Fibroblast of lung (primary cell): Measurements from ENCODE around the gene ITGB4. TPM values are rescaled to one million over a fixed set of nuclear protein-coding genes. Genes with fewer than 3 reads are reported as not detected.

Experiments
- DNase-seq, 2 donors: peaks; one replicate each; pipeline versions ENCODE4 v3.0.0 to v3.0.0-alpha.2; 2010; ENCODE audit warnings: low read depth in 2 of 2
- H2AFZ ChIP-seq: 2 replicates; pipeline ENCODE4 v1.5.1; 2012; ENCODE audit warnings: low read length, control low read depth, inconsistent platforms
- H3K27ac ChIP-seq: 2 replicates; pipeline ENCODE4 v1.5.1; 2011; ENCODE audit warnings: low read length, control low read depth; ENCODE audit not compliant: insufficient read depth
- H3K27me3 ChIP-seq: 2 replicates; pipeline ENCODE4 v1.5.1; 2011; ENCODE audit warnings: mild to moderate bottlenecking, low read length; ENCODE audit not compliant: control insufficient read depth, insufficient read depth
- H3K36me3 ChIP-seq: 2 replicates; pipeline ENCODE4 v1.5.1; 2011; ENCODE audit warnings: low read length; ENCODE audit not compliant: control insufficient read depth, insufficient read depth
- H3K4me1 ChIP-seq: 2 replicates; pipeline ENCODE4 v1.5.1; 2011; ENCODE audit warnings: low read length; ENCODE audit not compliant: control insufficient read depth, insufficient read depth; ENCODE audit errors: extremely low read depth
- H3K4me2 ChIP-seq: 2 replicates; pipeline ENCODE4 v1.5.1; 2011; ENCODE audit warnings: low read length, control low read depth; ENCODE audit not compliant: insufficient read depth; ENCODE audit errors: extremely low read depth
- H3K4me3 ChIP-seq, 4 experiments: fragments of 200-600 bp in 1 of 4; sonication (generic) in 1 of 4; replicated peaks in 1 of 4; 2 replicates each; pipeline ENCODE4 v1.5.1; 2011 to 2016; ENCODE audit warnings: low read length in 4 of 4, low read depth in 3 of 4, mild to moderate bottlenecking in 3 of 4, control low read depth in 2 of 4, inconsistent platforms in 1 of 4, mixed read lengths in 1 of 4; ENCODE audit not compliant: insufficient read depth in 1 of 4; ENCODE audit errors: control extremely low read depth in 1 of 4
- H3K79me2 ChIP-seq: 2 replicates; pipeline ENCODE4 v1.5.1; 2012; ENCODE audit warnings: mild to moderate bottlenecking, low read length, inconsistent platforms; ENCODE audit not compliant: control insufficient read depth, insufficient read depth
- H3K9ac ChIP-seq: 2 replicates; pipeline ENCODE4 v1.5.1; 2011; ENCODE audit warnings: mild to moderate bottlenecking, low read length, control low read depth; ENCODE audit not compliant: insufficient read depth
- H3K9me3 ChIP-seq: 2 replicates; pipeline ENCODE4 v1.5.1; 2012; ENCODE audit warnings: low read depth, low read length; ENCODE audit not compliant: control insufficient read depth, insufficient read depth
- H4K20me1 ChIP-seq: 2 replicates; pipeline ENCODE4 v1.5.1; 2011; ENCODE audit warnings: low read length; ENCODE audit not compliant: control insufficient read depth, insufficient read depth; ENCODE audit errors: extremely low read depth
- CTCF ChIP-seq, 2 donors: IDR thresholded peaks in 1 of 2; conservative IDR thresholded peaks in 1 of 2; 1 replicate in 1 of 2; 2 replicates in 1 of 2; pipeline ENCODE4 v1.5.1; 2011 to 2012; ENCODE audit warnings: low read length in 2 of 2, control low read depth in 1 of 2, inconsistent platforms in 1 of 2, low read depth in 1 of 2, mild to moderate bottlenecking in 1 of 2
- EZH2 ChIP-seq: IDR thresholded peaks from 2 replicates; pipeline ENCODE4 v1.5.1; 2012; ENCODE audit warnings: low read length, control low read depth, mild to moderate bottlenecking; ENCODE audit errors: missing control alignments
- polyA plus RNA-seq, 2 donors: library from polyadenylated mRNA; depleted of rRNA in 1 of 2; stranded (reverse) in 1 of 2; unstranded in 1 of 2; fragments of >200 nt; gene quantifications; 2 replicates each; pipeline ENCODE4 v1.2.1, GENCODE V29; 2011 to 2012; ENCODE audit warnings: missing spikeins in 1 of 2
- total RNA-seq: library from RNA; depleted of rRNA; stranded (reverse); fragments of >200 nt; gene quantifications from 2 replicates; pipeline ENCODE4 v1.2.1, GENCODE V29; 2014

ITGB4 gene
- total and polyA plus RNA-seq, 2 donors (not counting 1 experiment from before 2014, with no cell fraction given): 0.17 TPM

- Histone ChIP-seq H4K20me1 (no peaks in the 10 kb centered on the region), H3K4me1 (no peaks in the 10 kb centered on the region), H3K9ac (no peak overlapping the region), H3K9me3 (no peaks in the 10 kb centered on the region), H3K4me2 (no peak overlapping the region), H3K27ac (no peak overlapping the region), H2AFZ (no peak overlapping the region), H3K79me2 (no peaks in the 10 kb centered on the region), H3K4me3 (no peak overlapping the region), H3K27me3 (no peaks in the 10 kb centered on the region), H3K36me3 (no peaks in the 10 kb centered on the region)
- no peak for TF ChIP-seq EZH2
- TF ChIP-seq CTCF (conservative IDR thresholded peaks at IDR 0.05 in 1 of 2, IDR thresholded peaks at IDR 0.05 in 1 of 2; ENCODE audit: low read depth in 1 of 2, low read length in 2 of 2): no peak
- DNase-seq: no peak
Measured at GRCh38 chr17:75733471-75733870, 12.2 kb downstream of the ITGB4 start.

- Histone ChIP-seq H2AFZ (peak overlapping the region; percentile 59), H4K20me1 (no peaks in the 10 kb centered on the region), H3K27me3 (no peaks in the 10 kb centered on the region), H3K36me3 (no peaks in the 10 kb centered on the region), H3K4me3 (no peak overlapping the region), H3K27ac (no peak overlapping the region), H3K4me2 (peak overlapping the region; percentile 32), H3K9ac (no peak overlapping the region), H3K4me1 (no peaks in the 10 kb centered on the region), H3K9me3 (no peaks in the 10 kb centered on the region), H3K79me2 (no peaks in the 10 kb centered on the region)
- DNase-seq: no peak
- TF ChIP-seq EZH2 (no peak), CTCF (conservative IDR thresholded peaks at IDR 0.05 in 1 of 2, IDR thresholded peaks at IDR 0.05 in 1 of 2; ENCODE audit: low read depth in 1 of 2, low read length in 2 of 2) (no peak)
Measured at GRCh38 chr17:75734674-75735294, 13.5 kb downstream of the ITGB4 start.

GRCh38 chr17:75736173-75736835, 15.0 kb downstream of the ITGB4 start:
- DNase-seq: no peak
- Histone ChIP-seq H3K27me3 (no peaks in the 10 kb centered on the region), H3K27ac (no peak overlapping the region), H3K36me3 (no peaks in the 10 kb centered on the region), H3K9ac (no peak overlapping the region), H3K4me3 (no peak overlapping the region), H3K9me3 (no peaks in the 10 kb centered on the region), H3K79me2 (no peaks in the 10 kb centered on the region), H3K4me2 (no peak overlapping the region), H4K20me1 (no peaks in the 10 kb centered on the region), H2AFZ (no peak overlapping the region), H3K4me1 (no peaks in the 10 kb centered on the region)
- no peak for TF ChIP-seq EZH2
- TF ChIP-seq CTCF (conservative IDR thresholded peaks at IDR 0.05 in 1 of 2, IDR thresholded peaks at IDR 0.05 in 1 of 2; ENCODE audit: low read depth in 1 of 2, low read length in 2 of 2): no peak
